K562 (cell line): ENCODE results near the gene PPP2R5A.
A peak's percentile ranks its signal among the peaks of the same experiment; 100 is the strongest.

Experiments used
- CBX8 ChIP-seq: fragments of 200-600 bp; sonication (generic); IDR thresholded peaks from 2 replicates; pipeline ENCODE4 v1.6.1; 2012; ENCODE audit warnings: borderline replicate concordance, mixed run types, low read depth, mild to moderate bottlenecking, moderate library complexity, mixed read lengths, low read length, control low read depth, inconsistent platforms; ENCODE audit not compliant: poor library complexity, severe bottlenecking; ENCODE audit errors: extremely low read depth
- CCAR2 ChIP-seq: fragments of 200-400 bp; formaldehyde crosslinking; IDR thresholded peaks from 2 replicates; pipeline ENCODE4 v1.6.1; 2017; ENCODE audit warnings: mild to moderate bottlenecking, low read depth, low read length
- HCFC1 ChIP-seq: IDR thresholded peaks from 2 replicates; pipeline ENCODE4 v1.6.1; 2012; ENCODE audit warnings: low read depth, low read length, improper control_type of control experiment
- JUN ChIP-seq, 2 experiments: sonication (generic) in 1 of 2; formaldehyde crosslinking in 1 of 2; IDR thresholded peaks; 2 replicates each; pipeline versions ENCODE4 v1.6.1 to v1.8.0; 2012 to 2022; ENCODE audit warnings: borderline replicate concordance in 2 of 2, mild to moderate bottlenecking in 2 of 2, improper control_type of control experiment in 1 of 2, low read depth in 1 of 2, low read length in 1 of 2, missing genetic modification reagents in 1 of 2
- MTA2 ChIP-seq: fragments of 450-650 bp; IDR thresholded peaks from 2 replicates; pipeline ENCODE4 v1.6.1; 2016; ENCODE audit warnings: low read depth
- MXI1 ChIP-seq: IDR thresholded peaks from 2 replicates; pipeline ENCODE4 v1.6.1; 2011; ENCODE audit warnings: low read depth, mild to moderate bottlenecking, improper control_type of control experiment, low read length
- NR3C1 ChIP-seq: sonication (generic); formaldehyde crosslinking; IDR thresholded peaks from 2 replicates; pipeline ENCODE4 v1.8.1; 2022; ENCODE audit warnings: missing genetic modification reagents
- SMC3 ChIP-seq: conservative IDR thresholded peaks from 2 replicates; pipeline ENCODE4 v1.6.1; 2011; ENCODE audit warnings: low read depth, low read length, improper control_type of control experiment; ENCODE audit not compliant: insufficient read depth
- TBP ChIP-seq: optimal IDR thresholded peaks from 2 replicates; pipeline ENCODE3; 2011; ENCODE audit warnings: low read depth, low read length, improper control_type of control experiment
- ZNF431 ChIP-seq: sonication (generic); formaldehyde crosslinking; IDR thresholded peaks from 2 replicates; pipeline ENCODE4 v1.8.0; 2022; ENCODE audit warnings: mild to moderate bottlenecking, missing genetic modification reagents
- ZNF589 ChIP-seq: fragments of 200-800 bp; sonication (Bioruptor generic); IDR thresholded peaks from 2 replicates; pipeline ENCODE4 v1.6.1; 2016; ENCODE audit warnings: low read depth, missing genetic modification characterization, missing compliant biosample characterization
- TF ChIP-seq, protein P1 (sequence below), 3 experiments: IDR thresholded peaks in 2 of 3; conservative IDR thresholded peaks in 1 of 3; 2 replicates each; pipeline ENCODE4 v1.5.1; 2011 to 2012; ENCODE audit warnings: low read length in 3 of 3, mild to moderate bottlenecking in 3 of 3, control low read depth in 2 of 3, improper control_type of control experiment in 1 of 3, inconsistent platforms in 1 of 3, low read depth in 1 of 3, mixed read lengths in 1 of 3, moderate library complexity in 1 of 3; ENCODE audit not compliant: insufficient read depth in 2 of 3
- TF ChIP-seq, protein P2 (sequence below): fragments of 250-450 bp; sonication (Bioruptor Pico); IDR thresholded peaks from 2 replicates; pipeline ENCODE4 v1.5.0; 2020; ENCODE audit warnings: mild to moderate bottlenecking, borderline replicate concordance

DNA sequence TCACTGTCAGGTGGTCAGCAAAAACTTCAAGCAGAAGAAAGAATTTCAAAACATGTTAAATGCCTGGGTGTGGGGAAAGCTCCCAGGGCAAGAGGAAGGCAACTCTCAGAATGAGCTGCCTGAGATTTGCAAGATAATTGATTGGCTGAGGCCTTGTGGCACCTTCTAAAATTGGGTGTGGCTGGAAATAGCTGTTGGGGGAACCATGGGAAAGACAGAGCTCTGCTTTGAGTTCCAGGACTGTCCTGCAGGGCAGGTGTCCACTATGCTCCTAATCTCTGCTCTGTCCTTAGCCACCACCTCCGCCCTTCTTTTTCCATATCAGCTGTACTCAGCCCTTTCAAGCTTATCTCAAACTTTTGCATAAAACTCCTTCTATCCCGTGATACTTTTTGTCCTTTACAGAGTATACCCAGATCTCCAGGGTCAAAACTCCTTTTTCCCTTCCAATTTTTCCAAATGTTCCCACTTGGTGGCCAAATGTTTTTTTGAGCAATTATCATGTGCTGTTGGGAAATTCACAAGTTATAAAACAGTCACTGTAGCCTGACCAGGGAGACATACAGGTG lies 23.8 kb upstream of the PPP2R5A start:
- TF ChIP-seq ZNF589 (CRISPR knock-in tag), result no peak
- TF ChIP-seq, protein P1, sequence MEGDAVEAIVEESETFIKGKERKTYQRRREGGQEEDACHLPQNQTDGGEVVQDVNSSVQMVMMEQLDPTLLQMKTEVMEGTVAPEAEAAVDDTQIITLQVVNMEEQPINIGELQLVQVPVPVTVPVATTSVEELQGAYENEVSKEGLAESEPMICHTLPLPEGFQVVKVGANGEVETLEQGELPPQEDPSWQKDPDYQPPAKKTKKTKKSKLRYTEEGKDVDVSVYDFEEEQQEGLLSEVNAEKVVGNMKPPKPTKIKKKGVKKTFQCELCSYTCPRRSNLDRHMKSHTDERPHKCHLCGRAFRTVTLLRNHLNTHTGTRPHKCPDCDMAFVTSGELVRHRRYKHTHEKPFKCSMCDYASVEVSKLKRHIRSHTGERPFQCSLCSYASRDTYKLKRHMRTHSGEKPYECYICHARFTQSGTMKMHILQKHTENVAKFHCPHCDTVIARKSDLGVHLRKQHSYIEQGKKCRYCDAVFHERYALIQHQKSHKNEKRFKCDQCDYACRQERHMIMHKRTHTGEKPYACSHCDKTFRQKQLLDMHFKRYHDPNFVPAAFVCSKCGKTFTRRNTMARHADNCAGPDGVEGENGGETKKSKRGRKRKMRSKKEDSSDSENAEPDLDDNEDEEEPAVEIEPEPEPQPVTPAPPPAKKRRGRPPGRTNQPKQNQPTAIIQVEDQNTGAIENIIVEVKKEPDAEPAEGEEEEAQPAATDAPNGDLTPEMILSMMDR (IDR thresholded peaks at IDR 0.05 in 2 of 3, conservative IDR thresholded peaks at IDR 0.05 in 1 of 3; ENCODE audit: insufficient read depth in 2 of 3, low read depth in 1 of 3, low read length in 3 of 3), result peak; percentile 11 to 35 (median 17); a peak in 3 of 6 replicates
- no peak for TF ChIP-seq CCAR2
- no peak for TF ChIP-seq HCFC1
- TF ChIP-seq TBP, result peak; percentile 21
- no peak for TF ChIP-seq NR3C1 (CRISPR knock-in tag)
- TF ChIP-seq MXI1, result no peak
- no peak for TF ChIP-seq SMC3
- TF ChIP-seq MTA2, result peak; percentile 79
- TF ChIP-seq JUN (IDR thresholded peaks at IDR 0.05; ENCODE audit: borderline replicate concordance, low read depth, low read length), result no peak
- TF ChIP-seq JUN (CRISPR knock-in tag; IDR thresholded peaks at IDR 0.05; ENCODE audit: borderline replicate concordance), result no peak
- no peak for TF ChIP-seq CBX8
- TF ChIP-seq ZNF431, result no peak
- TF ChIP-seq, protein P2, sequence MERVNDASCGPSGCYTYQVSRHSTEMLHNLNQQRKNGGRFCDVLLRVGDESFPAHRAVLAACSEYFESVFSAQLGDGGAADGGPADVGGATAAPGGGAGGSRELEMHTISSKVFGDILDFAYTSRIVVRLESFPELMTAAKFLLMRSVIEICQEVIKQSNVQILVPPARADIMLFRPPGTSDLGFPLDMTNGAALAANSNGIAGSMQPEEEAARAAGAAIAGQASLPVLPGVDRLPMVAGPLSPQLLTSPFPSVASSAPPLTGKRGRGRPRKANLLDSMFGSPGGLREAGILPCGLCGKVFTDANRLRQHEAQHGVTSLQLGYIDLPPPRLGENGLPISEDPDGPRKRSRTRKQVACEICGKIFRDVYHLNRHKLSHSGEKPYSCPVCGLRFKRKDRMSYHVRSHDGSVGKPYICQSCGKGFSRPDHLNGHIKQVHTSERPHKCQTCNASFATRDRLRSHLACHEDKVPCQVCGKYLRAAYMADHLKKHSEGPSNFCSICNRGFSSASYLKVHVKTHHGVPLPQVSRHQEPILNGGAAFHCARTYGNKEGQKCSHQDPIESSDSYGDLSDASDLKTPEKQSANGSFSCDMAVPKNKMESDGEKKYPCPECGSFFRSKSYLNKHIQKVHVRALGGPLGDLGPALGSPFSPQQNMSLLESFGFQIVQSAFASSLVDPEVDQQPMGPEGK (CRISPR knock-in tag), result no peak
